GM19328 (cell line): ENCODE results near the gene DPP7.
"Not testable (repeated sequence)": the region's sequence is repeated elsewhere in the genome, so short reads cannot be mapped to it uniquely, and the experiment has no call there.

ENCODE experiments used
- ATAC-seq: cut with Tn5 transposase; IDR thresholded peaks from one replicate; pipeline ENCODE4 v1.9.1; 2021; ENCODE audit warnings: mild to moderate bottlenecking, moderate library complexity; ENCODE audit not compliant: unreplicated experiment

The DPP7 gene

DNA sequence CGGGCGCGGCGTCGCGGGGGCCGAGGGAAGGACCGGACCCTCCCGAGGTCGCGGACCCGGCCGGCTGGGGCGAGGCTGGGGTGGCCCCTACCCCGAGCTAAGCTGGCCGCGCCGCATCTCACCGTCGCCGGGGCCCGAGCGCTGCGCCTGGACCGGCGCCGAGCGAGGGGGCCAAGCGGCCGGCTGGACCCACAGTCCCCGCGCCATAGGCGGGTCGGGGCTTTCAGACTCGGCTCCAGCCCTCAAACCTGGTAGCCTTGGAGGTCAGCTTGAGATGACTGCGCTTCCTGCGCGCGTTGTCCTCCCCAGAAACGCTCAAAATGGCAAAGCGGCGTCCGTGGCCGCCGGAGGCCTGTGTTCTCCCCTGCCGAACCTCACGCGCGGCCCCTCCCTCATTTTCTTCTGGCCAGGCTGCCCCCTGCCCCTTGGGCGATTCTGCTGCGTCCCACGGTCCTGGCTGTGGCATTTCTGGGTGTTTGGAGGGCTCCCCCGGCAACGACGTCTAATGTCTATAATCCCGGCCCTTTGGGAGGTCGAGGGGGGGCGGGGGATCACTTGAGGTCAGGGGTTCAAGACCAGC lies 15.7 kb upstream of the DPP7 start:
- ATAC-seq: peak; percentile 8

GRCh38 chr9:137129456-137130175 lies 15.1 kb upstream of the DPP7 start:
- ATAC-seq: peak; percentile 69

DNA sequence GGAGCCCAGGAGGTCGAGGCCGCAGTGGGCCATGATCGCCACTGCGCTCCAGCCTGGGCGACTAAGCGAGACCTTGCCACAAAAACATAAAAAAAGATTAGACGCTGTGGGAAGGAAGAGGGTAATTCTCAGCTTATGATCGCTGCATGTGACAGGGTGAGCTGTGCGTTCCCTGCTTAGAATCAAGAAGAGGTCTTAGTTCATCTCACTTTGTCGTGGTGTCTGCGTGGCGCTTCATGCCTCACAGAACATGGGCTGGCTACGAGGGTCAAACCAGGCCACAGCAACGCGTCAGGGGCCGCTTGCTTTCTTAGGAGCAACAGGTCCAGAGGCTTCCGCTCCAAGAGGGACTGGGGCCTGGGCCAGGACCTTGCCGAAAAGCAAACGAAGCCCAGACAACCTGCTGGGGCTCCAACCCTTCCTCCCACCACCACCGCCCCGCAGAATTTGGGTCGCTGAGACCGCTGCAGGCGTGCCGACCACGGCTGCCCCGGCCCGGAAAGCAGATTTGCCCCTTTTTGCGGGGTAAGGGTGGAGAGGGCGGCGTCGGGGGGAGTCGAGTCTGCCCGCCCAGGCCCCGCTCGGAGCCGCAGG lies 14.4 kb upstream of the DPP7 start:
- ATAC-seq: peak; percentile 3

DNA sequence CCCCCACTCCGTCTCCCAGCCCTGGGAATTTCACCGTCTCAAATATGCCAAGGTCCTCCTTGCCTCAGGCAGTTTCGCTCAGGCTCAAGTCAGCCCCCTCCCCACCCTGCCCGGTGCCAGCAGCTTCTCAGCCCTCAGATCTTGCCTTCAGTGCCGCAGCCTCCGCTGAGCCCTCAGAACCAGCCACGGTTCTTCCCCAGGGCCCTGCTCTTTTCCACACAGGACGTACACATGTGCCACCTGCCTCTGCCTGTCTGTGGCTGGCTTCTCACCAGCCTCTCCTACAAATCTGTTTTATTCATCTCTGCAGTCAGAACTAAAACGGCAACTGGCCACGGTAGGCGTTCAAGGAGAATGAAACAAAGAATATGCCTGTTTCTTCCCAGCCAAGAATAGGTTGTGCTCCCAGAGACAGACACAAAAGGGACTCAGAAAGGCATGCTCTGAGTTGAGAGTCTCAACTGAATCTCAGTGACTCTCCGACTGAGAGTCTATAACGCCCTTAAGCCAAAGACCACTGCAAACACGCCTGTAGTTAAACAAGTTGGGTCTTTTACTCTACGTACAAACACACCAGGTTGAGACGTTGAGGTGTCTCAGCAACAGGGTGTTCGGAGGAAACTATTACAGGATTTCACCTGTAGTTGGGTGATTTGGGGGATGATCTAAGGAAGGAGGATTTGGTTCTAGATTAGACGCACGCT lies 13.8 kb upstream of the DPP7 start:
- no peak for ATAC-seq

GRCh38 chr9:137127301-137128157 lies 13.0 kb upstream of the DPP7 start:
- no peak for ATAC-seq

- ATAC-seq: no peak
Observed at GRCh38 chr9:137126786-137127185, 12.3 kb upstream of the DPP7 start.

DNA sequence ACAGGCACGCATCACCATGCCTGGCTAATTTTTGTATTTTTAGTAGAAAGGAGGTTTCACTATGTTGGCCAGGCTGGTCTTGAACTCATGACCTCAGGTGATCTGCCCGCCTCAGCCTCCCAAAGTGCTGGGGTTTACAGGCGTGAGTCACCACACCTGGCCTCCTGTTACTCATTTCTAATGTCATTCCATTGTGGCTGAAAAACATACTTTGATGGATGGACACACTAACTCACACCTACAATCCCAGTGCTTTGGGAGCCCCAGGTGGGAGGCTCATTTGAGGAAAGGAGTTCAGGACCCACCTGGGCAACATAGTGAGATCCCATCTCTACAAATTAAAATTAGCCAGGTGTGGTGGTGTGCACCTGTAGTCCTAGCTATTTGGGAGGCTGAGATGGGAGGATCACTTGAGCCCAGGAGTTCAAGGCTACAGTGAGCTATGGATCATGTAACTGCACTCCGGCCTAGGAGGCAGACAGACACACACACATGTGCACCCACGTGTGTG lies 9.5 kb upstream of the DPP7 start:
- ATAC-seq: not testable (repeated sequence)

DNA sequence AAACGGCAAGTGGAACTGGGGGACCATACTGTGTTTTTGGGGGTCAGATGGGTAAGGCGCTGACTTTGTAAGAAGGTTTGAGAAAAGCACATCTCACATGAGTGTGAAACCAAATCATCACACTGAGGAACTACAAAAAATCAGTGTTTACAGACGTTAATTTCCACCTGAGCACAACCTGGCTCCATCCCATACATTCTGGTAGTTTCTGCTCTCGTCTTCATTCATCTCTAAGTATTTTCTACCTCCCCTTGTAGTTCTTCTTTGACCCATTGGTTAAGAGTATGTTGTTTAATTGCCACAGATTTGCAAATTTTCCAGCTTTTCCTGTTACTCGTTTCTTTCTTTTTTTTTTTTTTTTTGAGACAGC lies 8.9 kb upstream of the DPP7 start:
- no peak for ATAC-seq

DNA sequence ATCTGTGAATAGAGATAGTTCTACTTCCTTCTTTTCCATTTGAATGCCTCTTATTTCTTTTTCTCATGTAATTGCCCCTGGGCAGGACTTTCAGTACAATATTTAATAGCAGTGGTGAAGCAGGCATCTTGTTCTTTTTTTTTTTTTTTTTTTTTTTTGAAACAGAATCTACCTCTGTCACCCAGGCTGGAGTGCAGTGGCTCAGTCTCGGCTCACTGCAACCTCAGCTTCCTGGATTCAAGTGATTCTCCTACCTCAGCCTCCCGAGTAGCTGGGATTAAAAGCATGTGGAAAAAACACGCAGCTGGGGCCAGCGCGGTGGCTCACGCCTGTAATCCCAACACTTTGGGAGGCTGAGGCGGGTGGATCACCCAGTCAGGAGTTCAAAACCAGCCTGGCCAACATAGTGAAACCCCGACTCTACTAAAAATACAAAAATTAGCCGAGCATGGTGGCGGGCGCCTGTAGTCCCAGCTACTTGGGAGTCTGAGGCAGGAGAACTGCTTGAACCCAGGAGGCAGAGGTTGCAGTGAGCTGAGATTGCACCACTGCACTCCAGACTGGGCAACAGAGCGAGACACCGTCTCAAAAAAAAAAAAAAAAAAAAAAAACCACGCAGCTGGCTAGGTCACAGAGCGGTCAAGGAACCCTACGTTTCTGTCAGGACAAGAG lies 8.4 kb upstream of the DPP7 start:
- ATAC-seq: not testable (repeated sequence)

GRCh38 chr9:137121927-137122795 lies 7.6 kb upstream of the DPP7 start:
- not testable (repeated sequence) for ATAC-seq

DNA sequence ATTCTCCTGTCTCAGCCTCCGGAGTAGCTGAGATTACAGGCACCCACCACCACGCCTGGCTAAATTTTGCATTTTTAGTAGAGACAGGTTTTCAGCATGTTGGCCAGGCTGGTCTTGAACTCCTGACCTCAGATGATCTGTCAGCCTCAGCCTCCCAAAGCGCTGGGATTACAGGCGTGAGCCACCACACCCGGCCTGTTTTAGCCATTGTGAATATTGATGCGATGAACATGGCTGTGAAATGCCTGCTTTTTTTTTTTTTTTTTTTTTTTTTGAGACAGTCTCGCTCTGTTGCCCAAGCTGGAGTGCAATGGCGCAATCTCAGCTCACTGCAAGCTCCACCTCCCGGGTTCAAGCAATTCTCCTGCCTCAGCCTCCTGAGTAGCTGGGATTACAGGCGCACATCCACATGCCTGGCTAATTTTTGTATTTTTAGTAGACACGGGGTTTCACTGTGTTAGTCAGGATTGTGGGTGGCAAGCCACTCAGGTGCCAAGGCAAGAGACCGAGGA lies 3.6 kb upstream of the DPP7 start:
- not testable (repeated sequence) for ATAC-seq

DNA sequence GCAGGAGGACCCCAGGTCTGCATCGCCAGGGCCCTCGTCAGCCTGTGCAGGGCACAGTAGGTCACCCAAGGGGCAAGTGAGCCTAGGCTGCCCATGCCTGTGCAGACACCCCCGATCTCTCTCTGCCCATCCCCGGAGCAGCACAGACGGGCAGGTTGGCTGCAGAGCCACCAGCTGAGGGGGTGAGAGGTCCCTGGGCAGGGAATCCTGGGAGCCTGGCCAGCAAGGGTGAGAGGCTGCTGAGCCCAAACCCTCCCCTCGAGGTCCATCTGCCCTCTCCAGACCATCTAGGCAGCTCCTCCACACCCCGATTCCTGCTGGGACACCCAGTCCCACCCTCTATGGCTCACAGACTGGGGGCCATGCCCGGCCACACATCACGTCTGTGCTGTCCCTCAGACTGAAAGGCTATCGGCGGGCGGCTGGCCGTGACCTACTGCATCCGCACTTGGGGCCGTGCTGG lies 2.8 kb upstream of the DPP7 start:
- ATAC-seq: no peak

- ATAC-seq: no peak
Observed at GRCh38 chr9:137116728-137117127, 2.2 kb upstream of the DPP7 start.

GRCh38 chr9:137116027-137116507 lies 1.5 kb upstream of the DPP7 start:
- ATAC-seq: no peak

- no peak for ATAC-seq
Observed at GRCh38 chr9:137115394-137116026, 977 bp upstream of the DPP7 start.

DNA sequence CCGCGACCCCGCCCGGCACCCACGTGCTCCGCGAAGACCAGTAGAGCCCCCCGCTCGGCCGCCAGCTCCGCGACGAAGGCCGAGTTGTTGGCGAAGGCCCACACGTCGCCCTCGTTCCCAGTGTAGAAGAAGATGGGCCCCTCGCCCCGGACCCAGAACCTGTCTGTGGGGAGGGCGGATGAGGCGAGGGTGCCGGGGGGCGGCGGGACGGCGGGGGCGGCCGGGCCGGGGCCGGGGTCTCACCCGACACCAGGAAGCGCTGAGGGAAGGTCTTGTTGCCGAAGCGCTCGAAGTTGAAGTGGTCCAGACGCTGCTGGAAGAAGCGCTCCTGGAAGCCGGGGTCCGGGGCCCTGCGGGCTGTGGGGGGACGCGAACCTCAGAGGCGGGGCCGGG lies 317 bp downstream of the DPP7 start:
- ATAC-seq: no peak

DNA sequence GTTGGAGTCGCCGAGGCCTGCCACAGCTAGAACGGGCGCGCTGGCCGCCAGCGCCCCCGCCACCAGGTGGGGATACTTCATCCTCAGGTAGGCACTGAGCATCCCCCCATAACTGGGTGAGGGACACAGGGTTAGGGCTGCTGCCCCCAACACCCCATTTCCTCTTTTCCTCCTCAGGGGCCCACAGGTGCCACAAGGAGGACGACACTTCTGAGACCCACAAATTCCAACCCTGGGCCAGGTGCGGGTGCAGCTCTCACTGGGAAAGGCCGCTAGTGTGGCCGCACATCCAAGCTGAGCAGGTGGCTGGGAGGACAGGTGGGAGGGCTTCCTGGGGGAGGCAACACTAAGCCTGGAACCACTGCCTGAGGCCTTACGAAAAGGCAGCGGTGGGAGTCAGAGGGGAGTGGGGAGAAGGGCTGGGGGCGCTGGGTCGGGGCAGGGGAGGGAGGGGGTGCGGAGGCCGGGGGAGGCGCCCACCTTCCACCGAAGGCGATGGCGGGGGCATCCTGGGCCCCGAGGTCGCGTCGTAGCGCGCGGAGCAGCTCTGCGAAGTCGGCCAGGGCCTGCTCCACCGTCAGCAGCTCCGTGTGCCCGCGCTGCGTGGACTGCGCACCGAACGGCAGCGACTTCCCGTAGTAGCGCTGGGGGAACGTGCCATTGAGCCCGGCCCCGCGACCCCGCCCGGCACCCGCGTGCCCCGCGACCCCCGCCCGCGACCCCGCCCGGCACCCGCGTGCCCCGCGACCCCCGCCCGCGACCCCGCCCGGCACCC lies 961 bp downstream of the DPP7 start:
- ATAC-seq: no peak
